ENCODE data around the gene KRTAP4-8. TPM values are rescaled to one million over a fixed set of nuclear protein-coding genes. Genes with fewer than 3 reads are reported as not detected.
"Not testable (repeated sequence)": the region's sequence is repeated elsewhere in the genome, so short reads cannot be mapped to it uniquely, and the experiment has no call there.

Gene KRTAP4-8
- polyA plus RNA-seq, 1 donor (not counting 4 experiments of a cell fraction or from before 2014, with no cell fraction given): not detected

- no peaks in the 10 kb centered on the region for H3K27me3 ChIP-seq (ENCODE audit: control insufficient read depth, extremely low read depth, insufficient read depth, low read length)
- dilution Hi-C loops (cut with MboI; ENCODE audit: extremely low pct_ligation_motif_present, low sequenced_read_pairs): no loop called here
- no peaks in the 10 kb centered on the region for H3K79me2 ChIP-seq (ENCODE audit: control insufficient read depth, insufficient read depth, low read length)
- H2AFZ ChIP-seq (ENCODE audit: control insufficient read depth, low read length): no peak overlapping the region
- no peaks in the 10 kb centered on the region for H3K36me3 ChIP-seq (ENCODE audit: control insufficient read depth in 2 of 2, extremely low read depth in 1 of 2, insufficient read depth in 2 of 2, low read length in 2 of 2)
- peaks cover 12% of the 10 kb centered on the region for H3K4me1 ChIP-seq (ENCODE audit: control insufficient read depth, extremely low read depth, insufficient read depth, low read length)
- no peaks in the 10 kb centered on the region for H4K20me1 ChIP-seq (ENCODE audit: control insufficient read depth, extremely low read depth, insufficient read depth, low read length)
- no peak overlapping the region for H3K4me3 ChIP-seq (ENCODE audit: control insufficient read depth in 2 of 3, extremely low read depth in 1 of 3, insufficient read depth in 2 of 3, low read depth in 1 of 3, low read length in 3 of 3)
- H3K9ac ChIP-seq (ENCODE audit: control insufficient read depth, extremely low read depth, insufficient read depth, low read length): no peak overlapping the region
- no peaks in the 10 kb centered on the region for H3K9me3 ChIP-seq (ENCODE audit: control insufficient read depth, low read depth, low read length)
- TF ChIP-seq EZH2 (IDR thresholded peaks at IDR 0.05; ENCODE audit: low read length) (no peak), CTCF (optimal IDR thresholded peaks at IDR 0.05 in 1 of 3, IDR thresholded peaks at IDR 0.05 in 1 of 3, conservative IDR thresholded peaks at IDR 0.05 in 1 of 3; ENCODE audit: extremely low read depth in 1 of 3, insufficient read depth in 2 of 3, low read length in 3 of 3) (no peak)
- no peak for DNase-seq (ENCODE audit: low read depth, low spot score)
- no peak overlapping the region for H3K27ac ChIP-seq (ENCODE audit: control insufficient read depth, insufficient read depth, low read length)
- H3K9me1 ChIP-seq (ENCODE audit: control insufficient read depth, extremely low read depth, insufficient read depth, low read length): no peaks in the 10 kb centered on the region
- FAIRE-seq: no peak
- no peak overlapping the region for H3K4me2 ChIP-seq (ENCODE audit: control insufficient read depth, extremely low read depth, insufficient read depth, low read depth, low read length)
Measured at GRCh38 chr17:41121742-41122141, 23.8 kb upstream of the KRTAP4-8 start.

DNA sequence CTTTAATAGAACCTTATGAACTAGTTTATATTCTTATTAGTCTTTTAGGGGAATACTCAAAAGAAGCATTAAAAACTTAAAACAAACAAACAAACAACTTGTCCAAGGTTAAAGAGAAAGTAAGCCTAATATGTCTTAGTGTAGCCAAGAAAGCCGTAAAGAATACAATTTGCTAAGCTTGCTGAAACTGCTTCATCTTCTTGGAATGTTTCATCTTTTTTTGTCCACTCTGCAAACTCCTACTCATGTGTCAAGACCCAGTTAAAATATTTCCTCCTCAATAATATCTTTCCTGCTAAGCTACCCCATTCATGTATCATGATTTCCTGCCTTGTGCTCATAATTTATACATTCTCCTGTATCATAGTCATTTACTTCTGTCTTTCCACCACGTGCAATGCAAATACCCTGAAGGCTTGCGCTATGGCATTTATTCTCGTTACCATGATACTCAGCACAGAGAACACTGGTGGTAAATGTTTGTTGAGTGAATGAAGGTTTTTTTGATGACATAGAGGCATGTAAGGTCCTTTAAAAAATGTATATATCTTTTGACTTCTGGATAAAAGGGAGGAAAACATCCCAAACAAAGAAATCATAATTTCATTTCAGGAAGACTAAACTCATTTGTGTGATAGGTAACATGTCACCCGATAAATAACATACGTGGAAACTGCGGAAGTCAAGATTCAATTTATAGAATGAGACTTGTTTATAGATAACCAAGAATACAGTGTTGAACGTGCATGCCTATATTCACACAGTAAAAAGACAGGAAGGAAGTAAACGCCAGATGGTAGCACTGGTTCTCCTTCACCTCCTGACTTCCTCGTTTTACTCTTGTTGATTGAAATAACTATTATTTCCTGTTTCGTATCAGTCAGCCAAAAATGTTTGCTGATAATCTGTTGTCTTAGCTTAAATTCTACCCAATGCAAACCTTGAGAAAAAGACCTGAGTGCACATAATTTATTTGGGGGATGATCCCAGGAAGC is 22.1 kb upstream of the KRTAP4-8 start:
- H3K27ac ChIP-seq (ENCODE audit: control insufficient read depth, insufficient read depth, low read length); dilution Hi-C loops (cut with MboI; ENCODE audit: extremely low pct_ligation_motif_present, low sequenced_read_pairs); H3K9ac ChIP-seq (ENCODE audit: control insufficient read depth, extremely low read depth, insufficient read depth, low read length); H3K9me1 ChIP-seq (ENCODE audit: control insufficient read depth, extremely low read depth, insufficient read depth, low read length); H3K4me2 ChIP-seq (ENCODE audit: control insufficient read depth, extremely low read depth, insufficient read depth, low read depth, low read length); H3K79me2 ChIP-seq (ENCODE audit: control insufficient read depth, insufficient read depth, low read length); H3K9me3 ChIP-seq (ENCODE audit: control insufficient read depth, low read depth, low read length); DNase-seq (ENCODE audit: low read depth, low spot score); H4K20me1 ChIP-seq (ENCODE audit: control insufficient read depth, extremely low read depth, insufficient read depth, low read length); H2AFZ ChIP-seq (ENCODE audit: control insufficient read depth, low read length); H3K36me3 ChIP-seq (ENCODE audit: control insufficient read depth in 2 of 2, extremely low read depth in 1 of 2, insufficient read depth in 2 of 2, low read length in 2 of 2); H3K27me3 ChIP-seq (ENCODE audit: control insufficient read depth, extremely low read depth, insufficient read depth, low read length); H3K4me3 ChIP-seq (ENCODE audit: control insufficient read depth in 2 of 3, extremely low read depth in 1 of 3, insufficient read depth in 2 of 3, low read depth in 1 of 3, low read length in 3 of 3): not testable (repeated sequence)
- peaks cover 18% of the 10 kb centered on the region for H3K4me1 ChIP-seq (ENCODE audit: control insufficient read depth, extremely low read depth, insufficient read depth, low read length)
- FAIRE-seq: peak; percentile 89

Measured in keratinocyte (primary cell).